GM21786 (cell line): ENCODE results near the gene AAMP.
"Not testable (repeated sequence)": the region's sequence is repeated elsewhere in the genome, so short reads cannot be mapped to it uniquely, and the experiment has no call there.

Experiments
- ATAC-seq: cut with Tn5 transposase; IDR thresholded peaks from one replicate; pipeline ENCODE4 v1.9.1; 2021; ENCODE audit not compliant: unreplicated experiment

The AAMP gene

GRCh38 chr2:218275371-218276072 is 5.6 kb upstream of the AAMP start:
- no peak for ATAC-seq

- no peak for ATAC-seq
These were observed 4.6 kb upstream of the AAMP start for GRCh38 chr2:218274586-218274985.

- ATAC-seq: no peak
These were observed 3.9 kb upstream of the AAMP start for GRCh38 chr2:218273908-218274249.

GRCh38 chr2:218273214-218273907 is 3.4 kb upstream of the AAMP start:
- not testable (repeated sequence) for ATAC-seq

GRCh38 chr2:218272531-218273212 is 2.7 kb upstream of the AAMP start:
- ATAC-seq: peak; percentile 32

GRCh38 chr2:218271865-218272530 is 2.1 kb upstream of the AAMP start:
- no peak for ATAC-seq

GRCh38 chr2:218271487-218271797 is 1.5 kb upstream of the AAMP start:
- no peak for ATAC-seq

GRCh38 chr2:218270721-218271486 is 967 bp upstream of the AAMP start:
- ATAC-seq: no peak

- no peak for ATAC-seq
These were observed 2.7 kb downstream of the AAMP start for GRCh38 chr2:218267259-218267658.

GRCh38 chr2:218266316-218266979 is 3.5 kb downstream of the AAMP start:
- no peak for ATAC-seq

GRCh38 chr2:218265626-218266025 is 4.3 kb downstream of the AAMP start:
- no peak for ATAC-seq

- no peak for ATAC-seq
These were observed 5.0 kb downstream of the AAMP start for GRCh38 chr2:218264773-218265561.

GRCh38 chr2:218263817-218264641 is 5.9 kb downstream of the AAMP start:
- no peak for ATAC-seq

GRCh38 chr2:218262631-218263586 is 7.0 kb downstream of the AAMP start:
- no peak for ATAC-seq

GRCh38 chr2:218262237-218262600 is 7.7 kb downstream of the AAMP start:
- no peak for ATAC-seq

GRCh38 chr2:218261423-218262236 is 8.3 kb downstream of the AAMP start:
- no peak for ATAC-seq
